GM12872 (cell line): Measurements from ENCODE around the gene NEK7.

ENCODE experiments used
- TF ChIP-seq, protein P1 (sequence below): IDR thresholded peaks from 3 replicates; pipeline ENCODE4 v1.5.1; 2011; ENCODE audit warnings: low read depth, mild to moderate bottlenecking, low read length, moderate library complexity; ENCODE audit not compliant: insufficient read depth

The NEK7 gene

GRCh38 chr1:198212675-198213074 is 55.9 kb downstream of the NEK7 start:
- TF ChIP-seq, protein P1, sequence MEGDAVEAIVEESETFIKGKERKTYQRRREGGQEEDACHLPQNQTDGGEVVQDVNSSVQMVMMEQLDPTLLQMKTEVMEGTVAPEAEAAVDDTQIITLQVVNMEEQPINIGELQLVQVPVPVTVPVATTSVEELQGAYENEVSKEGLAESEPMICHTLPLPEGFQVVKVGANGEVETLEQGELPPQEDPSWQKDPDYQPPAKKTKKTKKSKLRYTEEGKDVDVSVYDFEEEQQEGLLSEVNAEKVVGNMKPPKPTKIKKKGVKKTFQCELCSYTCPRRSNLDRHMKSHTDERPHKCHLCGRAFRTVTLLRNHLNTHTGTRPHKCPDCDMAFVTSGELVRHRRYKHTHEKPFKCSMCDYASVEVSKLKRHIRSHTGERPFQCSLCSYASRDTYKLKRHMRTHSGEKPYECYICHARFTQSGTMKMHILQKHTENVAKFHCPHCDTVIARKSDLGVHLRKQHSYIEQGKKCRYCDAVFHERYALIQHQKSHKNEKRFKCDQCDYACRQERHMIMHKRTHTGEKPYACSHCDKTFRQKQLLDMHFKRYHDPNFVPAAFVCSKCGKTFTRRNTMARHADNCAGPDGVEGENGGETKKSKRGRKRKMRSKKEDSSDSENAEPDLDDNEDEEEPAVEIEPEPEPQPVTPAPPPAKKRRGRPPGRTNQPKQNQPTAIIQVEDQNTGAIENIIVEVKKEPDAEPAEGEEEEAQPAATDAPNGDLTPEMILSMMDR = no peak

DNA sequence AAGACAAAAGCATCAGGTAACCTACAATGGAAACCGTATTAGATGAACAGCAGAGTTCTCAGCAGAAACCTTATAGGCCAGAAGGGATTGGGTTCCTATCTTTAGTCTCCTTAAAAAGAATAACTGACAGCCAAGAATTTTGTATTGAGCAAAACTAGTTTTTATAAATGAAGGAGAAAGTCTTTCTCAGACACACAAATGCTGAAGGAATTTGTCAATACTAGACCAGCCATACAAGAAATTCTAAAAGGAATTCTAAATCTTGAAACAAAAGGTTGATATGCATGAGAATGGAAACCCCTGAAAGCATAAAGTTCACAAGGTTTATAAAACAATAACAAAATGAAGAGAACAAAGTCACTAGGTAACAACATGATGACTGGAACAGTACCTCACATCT is 58.1 kb downstream of the NEK7 start:
- TF ChIP-seq, protein P1 = no peak

DNA sequence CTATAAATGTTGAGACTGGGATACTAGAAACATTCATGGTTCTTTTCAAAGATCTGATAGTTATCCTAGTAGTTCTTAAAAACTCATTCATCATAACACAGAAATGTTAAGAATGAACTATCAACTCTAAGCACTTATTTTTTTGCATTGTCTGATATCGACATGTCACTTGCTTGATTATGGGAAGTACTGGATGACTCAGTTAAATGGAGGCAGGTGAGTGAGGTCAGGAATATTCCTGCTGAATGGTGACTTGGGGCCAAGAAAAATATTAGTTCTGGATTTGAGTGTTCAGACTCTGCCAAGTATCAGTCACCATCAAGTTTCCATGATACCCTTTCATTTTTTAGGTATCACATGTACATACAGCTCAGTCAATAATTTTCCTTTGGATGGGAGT is 63.6 kb downstream of the NEK7 start:
- TF ChIP-seq, protein P1 = no peak

- TF ChIP-seq, protein P1 = no peak
Observed at GRCh38 chr1:198228925-198229324, 72.1 kb downstream of the NEK7 start.

DNA sequence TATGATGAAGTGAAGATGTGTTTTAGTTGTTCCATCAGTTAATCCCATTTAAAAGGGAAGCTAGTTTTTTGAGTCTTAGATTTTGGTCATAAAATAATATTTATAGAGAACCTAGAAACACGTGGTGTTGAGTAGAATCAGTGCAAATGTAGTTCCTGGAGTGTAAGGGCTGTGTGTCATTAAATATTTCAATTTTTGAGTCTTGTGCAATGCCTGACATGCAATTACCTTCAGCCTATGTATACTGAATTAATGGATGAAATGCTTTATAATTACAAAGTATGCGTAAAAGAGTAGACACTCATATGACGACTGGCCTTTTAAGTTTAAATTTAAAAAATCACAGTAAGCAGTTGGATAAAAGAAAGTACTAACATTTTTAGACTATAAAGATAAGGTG is 75.0 kb downstream of the NEK7 start:
- TF ChIP-seq, protein P1 = no peak

- TF ChIP-seq, protein P1 = no peak
Observed at GRCh38 chr1:198232378-198232777, 75.6 kb downstream of the NEK7 start.

DNA sequence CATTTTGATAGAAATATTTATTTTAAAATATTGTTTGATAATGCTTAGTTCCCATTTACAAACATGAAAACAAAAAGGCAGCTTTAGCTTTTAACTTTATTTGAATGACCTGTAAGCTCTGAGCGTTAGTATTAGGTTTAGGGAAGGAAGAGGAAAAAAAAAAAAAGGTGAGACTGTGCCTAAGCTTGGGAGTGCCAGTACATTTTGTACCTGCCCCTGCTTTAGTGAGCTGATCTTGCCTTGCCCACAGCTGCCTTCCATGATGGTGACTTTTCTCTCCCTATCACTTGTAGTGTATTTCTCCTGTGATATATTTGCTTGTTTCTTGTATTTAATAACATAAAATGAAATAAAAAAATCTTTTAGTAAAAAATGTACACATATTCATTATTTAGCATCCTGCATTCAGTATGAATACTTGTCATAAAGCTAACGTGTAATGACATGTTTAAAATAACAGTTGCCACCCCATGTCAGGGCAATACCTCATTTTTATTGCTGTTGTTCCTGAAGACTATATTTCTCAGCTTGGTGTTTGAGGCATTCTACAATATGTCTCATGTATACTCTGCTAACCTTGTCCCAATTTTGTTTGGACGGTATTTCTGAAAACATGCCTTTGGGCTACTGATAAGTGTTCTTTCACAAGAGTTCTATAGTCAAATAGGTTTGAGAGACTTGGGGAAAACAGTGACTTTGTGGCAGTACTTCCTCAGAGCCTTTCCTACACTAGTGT is 76.3 kb downstream of the NEK7 start:
- TF ChIP-seq, protein P1 = no peak
